Astrocyte (in vitro differentiated cells and primary cell): ENCODE results near the gene SMIM10L1.

Experiments
- CTCF ChIP-seq: IDR thresholded peaks from 2 replicates; pipeline ENCODE4 v1.5.1; 2011; ENCODE audit warnings: low read depth, mild to moderate bottlenecking, inconsistent platforms, low read length, moderate library complexity; ENCODE audit not compliant: insufficient read depth
- EZH2 ChIP-seq: IDR thresholded peaks from 2 replicates; pipeline ENCODE4 v1.6.1; 2012; ENCODE audit warnings: mild to moderate bottlenecking, low read length, inconsistent platforms; ENCODE audit not compliant: insufficient read depth

- TF ChIP-seq CTCF, result no peak
- no peak for TF ChIP-seq EZH2
Observed at GRCh38 chr12:11209113-11209512, 38.1 kb downstream of the SMIM10L1 start.
